ENCODE data around the gene LHX4.

LHX4 gene

DNA sequence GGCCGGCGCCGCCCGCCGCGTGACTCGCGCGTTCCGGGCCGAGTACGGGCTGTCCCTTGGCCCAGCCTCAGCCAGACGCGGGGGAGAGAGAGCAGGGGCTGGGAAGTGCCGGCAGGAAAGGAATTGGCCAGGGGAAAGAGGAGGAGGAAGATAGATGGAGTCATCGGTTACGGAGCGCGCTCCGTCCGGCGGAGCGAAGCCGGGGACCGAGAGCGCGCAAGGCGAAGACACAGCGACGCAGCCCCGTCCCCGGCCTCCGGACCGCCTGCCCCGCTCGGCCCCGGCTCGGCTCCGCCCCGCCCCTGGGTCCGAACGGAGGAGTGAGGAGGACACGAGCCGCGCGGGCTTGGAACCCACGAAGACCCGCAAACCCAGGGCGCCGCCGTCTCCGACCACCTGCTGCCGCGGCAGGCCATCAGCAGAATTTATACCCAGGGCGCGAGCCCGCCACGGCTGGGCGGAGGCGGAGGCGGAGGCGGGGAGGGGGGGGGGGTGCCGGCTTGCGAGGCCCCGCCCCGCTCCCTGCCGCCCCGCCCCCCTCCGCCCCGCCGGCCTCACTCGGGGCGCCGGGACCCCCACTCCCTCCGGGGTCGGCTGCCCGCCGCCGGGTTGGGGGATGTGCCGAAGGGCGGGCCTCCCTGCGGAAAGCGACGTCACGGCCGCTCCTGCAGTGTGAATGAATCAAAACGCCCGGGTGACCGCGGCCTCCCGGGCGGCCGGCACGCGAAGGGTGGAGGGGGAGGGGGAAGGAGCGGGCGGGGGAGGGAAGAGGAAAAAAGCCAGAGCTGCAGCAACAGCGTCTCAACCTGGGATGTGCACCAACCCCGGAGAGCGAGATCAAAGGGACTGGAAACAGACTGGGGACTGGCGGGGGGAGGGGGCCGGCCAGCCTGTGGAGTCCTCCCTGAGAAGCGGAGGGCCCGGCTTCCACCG, at the start of gene LHX4:
Gene LHX4 (plus strand): TSS at position 782 of the 933 bp plus-strand sequence. CDS start 266 bp downstream, outside the sequence.
- TF ChIP-seq CTCF (IDR thresholded peaks at IDR 0.05) = no peak

DNA sequence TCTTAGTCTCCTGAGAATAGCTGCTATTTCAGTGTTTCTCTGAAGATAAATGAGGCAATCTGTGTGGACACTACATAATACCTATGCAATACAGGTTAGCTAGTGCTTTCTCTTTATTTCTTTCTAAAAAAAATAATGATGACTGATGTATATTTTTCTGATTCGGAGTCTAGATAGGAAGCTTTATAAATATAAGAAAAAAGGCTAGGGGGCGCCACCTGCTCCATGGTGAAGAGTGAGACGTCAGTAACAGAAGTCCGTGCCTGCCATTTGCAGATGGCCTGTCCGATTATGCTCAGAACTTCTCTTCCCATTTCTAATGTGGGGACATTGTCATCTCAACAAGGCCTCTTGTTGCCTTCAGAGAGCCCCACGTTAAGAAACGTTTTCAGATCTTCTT, 49.0 kb upstream of the LHX4 start:
- peak; percentile 49; the same call in 1 of the 2 replicates for TF ChIP-seq CTCF (IDR thresholded peaks at IDR 0.05)

DNA sequence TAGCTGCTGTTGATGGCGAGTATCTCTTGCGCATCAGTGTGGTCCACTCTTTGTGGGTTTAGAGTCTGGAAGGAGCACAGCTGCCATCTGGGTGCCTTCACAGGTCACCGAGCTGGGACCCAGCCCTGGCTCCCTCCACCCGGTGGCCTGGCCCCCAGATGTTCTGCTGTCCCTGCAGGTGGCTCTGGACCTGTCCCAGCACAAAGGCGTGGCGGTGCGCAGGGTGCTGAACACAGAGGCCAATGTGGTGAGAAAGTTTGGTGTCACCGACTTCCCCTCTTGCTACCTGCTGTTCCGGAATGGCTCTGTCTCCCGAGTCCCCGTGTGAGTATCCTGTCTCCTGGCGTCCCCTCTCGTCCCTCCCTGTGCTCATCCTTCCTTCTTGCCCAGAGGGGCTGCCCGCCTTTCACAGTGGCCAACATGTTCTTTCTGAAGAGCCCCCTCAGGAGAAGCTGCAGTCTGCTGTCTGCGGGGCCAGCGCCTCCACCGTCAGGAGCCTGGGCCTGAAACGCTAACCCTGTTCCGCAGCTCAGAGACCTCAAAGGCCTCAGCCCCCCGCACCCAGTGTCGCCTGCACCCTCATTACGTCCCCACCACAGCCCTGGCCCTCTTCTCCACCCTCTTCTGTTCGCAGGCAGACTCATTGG, 47.9 kb upstream of the LHX4 start:
- TF ChIP-seq CTCF (IDR thresholded peaks at IDR 0.05) = no peak

GRCh38 chr1:180182643-180183311, 47.3 kb upstream of the LHX4 start:
- TF ChIP-seq CTCF (IDR thresholded peaks at IDR 0.05) = no peak

DNA sequence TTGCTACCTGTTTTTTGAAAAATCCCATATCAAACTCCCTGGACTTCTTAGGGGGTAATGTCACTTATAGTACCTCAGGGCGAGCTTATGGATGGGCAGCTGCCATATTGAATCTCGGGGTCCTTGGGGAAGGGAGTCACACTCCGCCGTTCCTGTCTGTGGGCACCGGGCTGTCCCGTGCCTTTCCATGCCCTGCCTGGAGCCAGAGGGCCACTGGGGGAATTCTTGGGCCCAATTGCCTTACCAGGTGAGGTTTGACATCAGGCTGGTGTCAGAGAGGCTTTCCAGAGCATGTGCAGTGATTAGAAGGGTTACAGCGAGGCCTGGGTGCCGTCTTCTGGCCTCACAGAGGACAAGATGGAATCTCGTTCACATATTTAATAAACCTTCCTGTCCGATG, 46.6 kb upstream of the LHX4 start:
- TF ChIP-seq CTCF (IDR thresholded peaks at IDR 0.05) = no peak

GRCh38 chr1:180184041-180184440, 46.0 kb upstream of the LHX4 start:
- TF ChIP-seq CTCF (IDR thresholded peaks at IDR 0.05) = no peak

DNA sequence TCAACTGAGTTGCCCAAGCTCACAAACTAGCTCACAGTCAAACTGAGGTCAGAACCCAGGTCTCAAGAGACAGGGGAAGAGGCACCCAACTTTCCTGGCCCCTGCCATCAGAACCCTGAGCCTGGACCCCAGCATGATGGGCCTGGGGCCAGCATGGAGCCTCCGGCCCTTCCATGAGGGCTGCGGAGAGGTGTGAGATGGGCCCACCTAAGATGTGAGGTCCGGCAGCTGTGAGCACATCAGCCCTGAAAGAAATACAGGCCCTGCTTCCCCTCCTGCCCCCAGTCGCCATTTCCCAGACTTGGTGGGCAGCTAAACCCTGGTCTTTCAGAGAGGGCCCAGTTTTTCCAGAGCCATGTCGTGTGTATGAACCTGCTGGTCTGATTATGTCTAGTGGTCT, 44.8 kb upstream of the LHX4 start:
- no peak for TF ChIP-seq CTCF (IDR thresholded peaks at IDR 0.05)

Data from LNCAP (cell line).